K562 (cell line): Measurements from ENCODE around the gene TSR3. TPM values are rescaled to one million over a fixed set of nuclear protein-coding genes. Genes with fewer than 3 reads are reported as not detected.

ENCODE experiments used
- CBX2 ChIP-seq: fragments of 200-600 bp; sonication (generic); IDR thresholded peaks from one replicate; pipeline ENCODE4 v1.6.1; 2012; ENCODE audit warnings: mild to moderate bottlenecking, low read length, inconsistent platforms; ENCODE audit not compliant: insufficient read depth, poor library complexity, severe bottlenecking
- CBX3 ChIP-seq, 2 experiments: IDR thresholded peaks; 1 replicate in 1 of 2; 2 replicates in 1 of 2; pipeline ENCODE4 v1.6.1; 2012; ENCODE audit warnings: inconsistent platforms in 2 of 2, low read length in 2 of 2, borderline replicate concordance in 1 of 2, control low read depth in 1 of 2
- CLOCK ChIP-seq: fragments of 250-450 bp; sonication (Bioruptor Pico); IDR thresholded peaks from 2 replicates; pipeline ENCODE4 v1.4.0; 2020; ENCODE audit warnings: mild to moderate bottlenecking, moderate library complexity, borderline replicate concordance
- CTCFL ChIP-seq: IDR thresholded peaks from 2 replicates; pipeline ENCODE4 v1.6.1; 2011; ENCODE audit warnings: borderline replicate concordance, low read depth, mild to moderate bottlenecking, moderate library complexity, low read length; ENCODE audit not compliant: insufficient read depth, poor library complexity, severe bottlenecking
- HMG20B ChIP-seq: fragments of 250-450 bp; sonication (Bioruptor Pico); IDR thresholded peaks from 2 replicates; pipeline ENCODE4 v1.5.0; 2021; ENCODE audit warnings: mild to moderate bottlenecking
- KLF6 ChIP-seq: fragments of 250-450 bp; sonication (Bioruptor Pico); IDR thresholded peaks from 2 replicates; pipeline ENCODE4 v1.4.0; 2020; ENCODE audit warnings: mild to moderate bottlenecking, moderate library complexity, borderline replicate concordance
- NCOA6 ChIP-seq: fragments of 450-650 bp; IDR thresholded peaks from 2 replicates; pipeline ENCODE4 v1.6.1; 2017; ENCODE audit warnings: mild to moderate bottlenecking
- NUFIP1 ChIP-seq: fragments of 450-650 bp; IDR thresholded peaks from 2 replicates; pipeline ENCODE4 v1.6.1; 2018; ENCODE audit not compliant: partially characterized antibody
- PTTG1 ChIP-seq: fragments of 450-650 bp; IDR thresholded peaks from 2 replicates; pipeline ENCODE4 v1.6.1; 2016; ENCODE audit warnings: low read depth, mild to moderate bottlenecking, missing genetic modification characterization, missing compliant biosample characterization
- SETDB1 ChIP-seq: IDR thresholded peaks from one replicate; pipeline ENCODE4 v1.6.1; 2012; ENCODE audit warnings: low read length, control low read depth, inconsistent platforms
- ZFPM2 ChIP-seq: fragments of 250-450 bp; sonication (Bioruptor Pico); IDR thresholded peaks from 2 replicates; pipeline ENCODE4 v1.5.1; 2022; ENCODE audit warnings: mild to moderate bottlenecking
- ZNF445 ChIP-seq: fragments of 250-450 bp; sonication (Bioruptor Pico); IDR thresholded peaks from 2 replicates; pipeline ENCODE4 v1.4.0; 2020; ENCODE audit warnings: low read depth, mild to moderate bottlenecking, moderate library complexity
- ZNF699 ChIP-seq: fragments of 250-450 bp; sonication (Bioruptor Pico); IDR thresholded peaks from 2 replicates; pipeline ENCODE4 v1.8.0; 2021; ENCODE audit warnings: mild to moderate bottlenecking, moderate library complexity; ENCODE audit not compliant: insufficient replicate concordance
- polyA plus RNA-seq, 8 experiments: library from polyadenylated mRNA; depleted of rRNA in 4 of 8; stranded (reverse) in 5 of 8; unstranded in 3 of 8; fragments of >200 nt; fragmentation: Nextera tagmentation in 2 of 8; fragmentation: Illumina TruSeq in 1 of 8; extraction: Ambion mirVana in 2 of 8; extraction: Trizol in 1 of 8; gene quantifications; 2 replicates each; pipeline versions ENCODE4 v1.2.1 to v1.2.3, GENCODE V29; 2011 to 2014; ENCODE audit warnings: inconsistent platforms in 1 of 8, missing spikeins in 1 of 8
- total RNA-seq, 7 experiments: library from RNA; depleted of rRNA in 6 of 7; stranded (reverse); fragments of >200 nt in 6 of 7; fragmentation: Illumina TruSeq in 2 of 7; extraction: Trizol in 2 of 7; gene quantifications; 2 replicates each; pipeline versions ENCODE4 v1.2.1 to v1.2.3, GENCODE V29; 2011 to 2021; ENCODE audit warnings: low replicate concordance in 1 of 7
- TF ChIP-seq, protein P1 (sequence below), 2 experiments: fragments of 450-650 bp; IDR thresholded peaks; 2 replicates each; pipeline ENCODE4 v1.6.1; 2018; ENCODE audit warnings: mild to moderate bottlenecking in 2 of 2, low read depth in 1 of 2; ENCODE audit not compliant: partially characterized antibody in 2 of 2

TSR3 gene
- total and polyA plus RNA-seq, 9 of the 15 experiments (the other 6 are each of a cell fraction or from before 2014, with no cell fraction given) = 1.5 to 74.8 (median 16.5) TPM

DNA sequence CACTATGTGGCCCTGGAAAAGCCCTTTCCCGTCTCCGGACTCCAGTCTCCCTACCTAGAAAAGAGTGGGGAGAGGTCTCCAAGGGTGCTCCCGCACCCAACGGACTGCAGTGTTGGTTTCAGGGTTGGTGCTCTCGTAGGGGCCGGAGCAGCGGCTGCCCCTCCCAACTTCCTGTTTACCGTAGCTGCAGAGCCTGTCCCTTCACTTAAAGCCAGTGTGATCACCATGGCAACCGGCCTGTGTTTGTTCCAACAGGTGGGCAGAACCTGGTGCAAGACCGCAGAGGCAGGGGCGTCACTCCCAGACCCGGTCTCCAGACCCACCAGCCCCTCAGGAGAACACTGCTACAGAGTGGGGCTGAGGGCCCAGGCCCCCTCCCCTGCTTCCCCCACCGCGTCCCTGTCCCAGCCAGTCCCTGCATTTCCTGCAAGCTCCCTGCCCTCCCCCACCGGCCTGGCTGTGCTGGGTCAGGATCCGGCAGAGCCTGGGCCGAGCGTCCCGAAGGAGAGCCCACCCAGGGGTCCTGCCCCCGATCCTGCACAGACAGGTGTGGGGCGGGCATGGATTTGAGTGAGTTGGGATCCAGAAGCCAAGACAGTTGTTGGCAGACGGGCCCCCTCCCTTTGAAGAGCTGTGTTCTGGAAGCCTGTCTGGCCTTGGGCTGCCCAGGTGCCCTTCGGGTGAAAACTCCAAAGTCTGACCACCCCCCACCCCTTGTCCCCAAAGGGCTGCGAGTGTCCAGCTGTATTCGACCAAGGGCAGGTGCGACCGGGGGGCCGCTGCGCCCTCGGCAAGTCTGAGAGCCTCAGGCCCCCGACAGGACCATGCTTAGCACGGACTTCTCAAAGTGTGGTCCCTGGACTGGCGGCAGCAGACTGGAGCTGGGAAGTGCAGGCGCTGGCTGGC is 19.7 kb downstream of the TSR3 start (continued):
- TF ChIP-seq PTTG1 (tag) = no peak
- TF ChIP-seq ZFPM2 = no peak
- TF ChIP-seq KLF6 = no peak
- no peak for TF ChIP-seq SETDB1
- TF ChIP-seq CBX2 = no peak
- no peak for TF ChIP-seq HMG20B (CRISPR knock-in tag)
- TF ChIP-seq CLOCK (CRISPR knock-in tag) = no peak
- TF ChIP-seq CBX3 (IDR thresholded peaks at IDR 0.05; ENCODE audit: borderline replicate concordance in 1 of 2, low read length in 2 of 2) = no peak
- TF ChIP-seq, protein P1, sequence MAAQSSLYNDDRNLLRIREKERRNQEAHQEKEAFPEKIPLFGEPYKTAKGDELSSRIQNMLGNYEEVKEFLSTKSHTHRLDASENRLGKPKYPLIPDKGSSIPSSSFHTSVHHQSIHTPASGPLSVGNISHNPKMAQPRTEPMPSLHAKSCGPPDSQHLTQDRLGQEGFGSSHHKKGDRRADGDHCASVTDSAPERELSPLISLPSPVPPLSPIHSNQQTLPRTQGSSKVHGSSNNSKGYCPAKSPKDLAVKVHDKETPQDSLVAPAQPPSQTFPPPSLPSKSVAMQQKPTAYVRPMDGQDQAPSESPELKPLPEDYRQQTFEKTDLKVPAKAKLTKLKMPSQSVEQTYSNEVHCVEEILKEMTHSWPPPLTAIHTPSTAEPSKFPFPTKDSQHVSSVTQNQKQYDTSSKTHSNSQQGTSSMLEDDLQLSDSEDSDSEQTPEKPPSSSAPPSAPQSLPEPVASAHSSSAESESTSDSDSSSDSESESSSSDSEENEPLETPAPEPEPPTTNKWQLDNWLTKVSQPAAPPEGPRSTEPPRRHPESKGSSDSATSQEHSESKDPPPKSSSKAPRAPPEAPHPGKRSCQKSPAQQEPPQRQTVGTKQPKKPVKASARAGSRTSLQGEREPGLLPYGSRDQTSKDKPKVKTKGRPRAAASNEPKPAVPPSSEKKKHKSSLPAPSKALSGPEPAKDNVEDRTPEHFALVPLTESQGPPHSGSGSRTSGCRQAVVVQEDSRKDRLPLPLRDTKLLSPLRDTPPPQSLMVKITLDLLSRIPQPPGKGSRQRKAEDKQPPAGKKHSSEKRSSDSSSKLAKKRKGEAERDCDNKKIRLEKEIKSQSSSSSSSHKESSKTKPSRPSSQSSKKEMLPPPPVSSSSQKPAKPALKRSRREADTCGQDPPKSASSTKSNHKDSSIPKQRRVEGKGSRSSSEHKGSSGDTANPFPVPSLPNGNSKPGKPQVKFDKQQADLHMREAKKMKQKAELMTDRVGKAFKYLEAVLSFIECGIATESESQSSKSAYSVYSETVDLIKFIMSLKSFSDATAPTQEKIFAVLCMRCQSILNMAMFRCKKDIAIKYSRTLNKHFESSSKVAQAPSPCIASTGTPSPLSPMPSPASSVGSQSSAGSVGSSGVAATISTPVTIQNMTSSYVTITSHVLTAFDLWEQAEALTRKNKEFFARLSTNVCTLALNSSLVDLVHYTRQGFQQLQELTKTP (IDR thresholded peaks at IDR 0.05; ENCODE audit: low read depth in 1 of 2, partially characterized antibody in 2 of 2) = no peak
- TF ChIP-seq ZNF445 (CRISPR knock-in tag) = no peak
- TF ChIP-seq CTCFL = no peak
- TF ChIP-seq NUFIP1 = no peak
- TF ChIP-seq NCOA6 = no peak
- TF ChIP-seq ZNF699 = no peak
